ENCODE results near the gene AR.

GRCh38 chrX:67725471-67725870 is 181.7 kb downstream of the AR start:
- TF ChIP-seq ZNF146 (CRISPR knock-in tag; IDR thresholded peaks at IDR 0.05; ENCODE audit: unreplicated experiment) (no peak), ZBTB8A (IDR thresholded peaks at IDR 0.05; ENCODE audit: partially characterized antibody) (no peak), SP1 (CRISPR knock-in tag; IDR thresholded peaks at IDR 0.05) (no peak), ILF3 (IDR thresholded peaks at IDR 0.05; ENCODE audit: borderline replicate concordance) (no peak), RBM17 (IDR thresholded peaks at IDR 0.05; ENCODE audit: borderline replicate concordance, low read depth, low read length) (no peak), ZNF589 (CRISPR knock-in tag; IDR thresholded peaks at IDR 0.05; ENCODE audit: low read depth) (no peak)

Measured in K562 (cell line).